Erythroblast (primary cell): Measurements from ENCODE around the gene GOSR2.

Experiments
- GATA1 ChIP-seq: IDR thresholded peaks from 2 replicates; pipeline ENCODE4 v1.6.1; 2011; ENCODE audit warnings: low read depth, mild to moderate bottlenecking, control low read depth, low read length, moderate library complexity
- POLR2A ChIP-seq: IDR thresholded peaks from 2 replicates; pipeline ENCODE4 v1.6.1; 2011; ENCODE audit warnings: mild to moderate bottlenecking, low read length

GRCh38 chr17:46949291-46950174 is 26.6 kb downstream of the GOSR2 start:
- TF ChIP-seq POLR2A, result no peak
- no peak for TF ChIP-seq GATA1
